ENCODE data around the gene CALHM4.

- no peak for TF ChIP-seq YY1 (IDR thresholded peaks at IDR 0.05; ENCODE audit: insufficient read depth, insufficient read length)
- TF ChIP-seq ZNF274 (IDR thresholded peaks at IDR 0.05; ENCODE audit: low read depth, low read length): no peak
- TF ChIP-seq SUZ12 (IDR thresholded peaks at IDR 0.05; ENCODE audit: extremely low read depth, insufficient read depth, insufficient read length): no peak
These were observed 17.3 kb upstream of the CALHM4 start for GRCh38 chr6:116536216-116536621.
